HG03095 (cell line): ENCODE data around the gene STRIP1.

Experiments used
- ATAC-seq: cut with Tn5 transposase; IDR thresholded peaks from one replicate; pipeline ENCODE4 v1.9.1; 2021; ENCODE audit warnings: moderate library complexity; ENCODE audit not compliant: unreplicated experiment

STRIP1 gene

DNA sequence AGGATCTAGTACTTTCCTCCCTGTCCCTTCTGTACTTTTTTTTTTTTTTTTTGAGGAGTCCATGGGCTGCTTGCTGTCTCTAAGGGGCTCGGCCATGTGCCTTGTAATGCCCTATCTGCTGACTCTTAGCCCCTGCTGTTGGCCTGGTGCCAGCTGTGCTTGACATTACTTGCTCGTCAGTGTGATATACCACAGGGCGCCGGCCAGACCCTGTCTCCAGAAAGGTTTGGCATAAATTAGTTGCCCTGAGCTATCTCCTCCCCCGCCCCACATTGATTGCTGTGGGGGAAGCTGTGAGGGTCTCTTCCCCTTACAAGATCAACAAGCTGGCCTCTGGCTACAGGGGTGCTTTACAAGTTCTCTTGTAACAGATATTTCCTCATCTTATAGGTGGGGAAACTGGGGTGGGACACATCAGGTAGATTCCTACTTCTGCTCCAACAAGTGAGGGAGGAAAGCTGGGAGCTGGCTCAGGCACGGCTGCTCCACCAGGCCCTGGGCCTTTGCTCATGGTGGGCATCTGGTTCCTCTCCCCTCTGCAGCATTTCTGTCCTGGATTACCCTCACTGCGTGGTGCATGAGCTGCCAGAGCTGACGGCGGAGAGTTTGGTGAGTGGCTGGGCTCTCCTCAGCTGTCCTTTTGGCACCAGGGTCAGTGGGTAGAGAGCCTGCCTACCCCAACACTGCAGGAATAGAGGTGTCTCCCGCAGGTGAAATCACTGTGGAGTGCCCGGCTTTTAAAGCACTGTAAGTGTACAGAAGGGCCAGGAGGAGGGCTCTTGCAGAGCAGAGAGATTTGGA, 15.6 kb downstream of the STRIP1 start:
- ATAC-seq = no peak

DNA sequence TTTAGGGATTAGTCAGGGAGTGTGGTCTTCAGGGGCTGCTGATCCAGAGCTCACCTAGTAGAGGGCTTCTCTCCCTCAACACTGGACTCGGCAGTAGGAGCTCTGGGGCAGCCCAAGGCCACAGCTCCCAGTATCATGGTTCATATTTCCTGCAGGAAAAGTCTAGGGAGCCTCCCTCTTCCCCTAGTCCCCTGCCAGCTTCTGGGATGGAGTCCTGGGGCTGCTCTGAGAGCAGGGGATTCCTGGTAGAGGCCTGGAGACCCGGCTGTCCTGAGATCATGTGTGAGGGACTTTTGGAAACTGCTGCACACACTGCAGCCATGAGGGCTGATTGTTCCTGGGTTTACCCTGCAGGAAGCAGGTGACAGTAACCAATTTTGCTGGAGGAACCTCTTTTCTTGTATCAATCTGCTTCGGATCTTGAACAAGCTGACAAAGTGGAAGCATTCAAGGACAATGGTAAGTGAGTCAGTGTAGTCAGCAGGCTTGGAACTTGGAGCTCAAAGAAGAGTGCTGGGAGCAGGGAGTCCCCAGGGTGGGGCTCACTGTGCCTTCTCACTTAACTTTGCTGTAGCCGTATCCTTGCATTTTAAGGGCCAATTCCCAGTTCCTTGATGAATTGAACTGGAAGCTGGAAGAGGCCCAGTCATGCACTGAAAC, 16.3 kb downstream of the STRIP1 start:
- no peak for ATAC-seq

DNA sequence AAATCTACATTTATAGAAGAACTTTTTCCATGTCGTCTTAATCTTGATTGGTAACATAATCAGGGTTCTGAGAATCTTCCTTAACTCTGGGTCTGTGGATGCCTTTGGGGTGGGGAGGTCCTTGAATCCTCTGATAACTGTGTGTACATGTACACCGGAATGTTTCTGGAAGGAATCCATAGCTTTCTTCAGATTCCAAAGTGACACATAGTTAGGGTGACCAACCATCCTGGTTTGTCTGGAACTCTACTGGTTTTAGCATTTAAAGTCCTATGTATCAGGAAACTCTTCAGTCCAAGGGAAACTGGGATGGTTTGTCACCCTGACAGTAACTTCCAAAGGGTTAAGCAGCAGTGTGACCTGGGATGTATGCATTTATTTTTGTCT, 16.8 kb downstream of the STRIP1 start:
- no peak for ATAC-seq

DNA sequence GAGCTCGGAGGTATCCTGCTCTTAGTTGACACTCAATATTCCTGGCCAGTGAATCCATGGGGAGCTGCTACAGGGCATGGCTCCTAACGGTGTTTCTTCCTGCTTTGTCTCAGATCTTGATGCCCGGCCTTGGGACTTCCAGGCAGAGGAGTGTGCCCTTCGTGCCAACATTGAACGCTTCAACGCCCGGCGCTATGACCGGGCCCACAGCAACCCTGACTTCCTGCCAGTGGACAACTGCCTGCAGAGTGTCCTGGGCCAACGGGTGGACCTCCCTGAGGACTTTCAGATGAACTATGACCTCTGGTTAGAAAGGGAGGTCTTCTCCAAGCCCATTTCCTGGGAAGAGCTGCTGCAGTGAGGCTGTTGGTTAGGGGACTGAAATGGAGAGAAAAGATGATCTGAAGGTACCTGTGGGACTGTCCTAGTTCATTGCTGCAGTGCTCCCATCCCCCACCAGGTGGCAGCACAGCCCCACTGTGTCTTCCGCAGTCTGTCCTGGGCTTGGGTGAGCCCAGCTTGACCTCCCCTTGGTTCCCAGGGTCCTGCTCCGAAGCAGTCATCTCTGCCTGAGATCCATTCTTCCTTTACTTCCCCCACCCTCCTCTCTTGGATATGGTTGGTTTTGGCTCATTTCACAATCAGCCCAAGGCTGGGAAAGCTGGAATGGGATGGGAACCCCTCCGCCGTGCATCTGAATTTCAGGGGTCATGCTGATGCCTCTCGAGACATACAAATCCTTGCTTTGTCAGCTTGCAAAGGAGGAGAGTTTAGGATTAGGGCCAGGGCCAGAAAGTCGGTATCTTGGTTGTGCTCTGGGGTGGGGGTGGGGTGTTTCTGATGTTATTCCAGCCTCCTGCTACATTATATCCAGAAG, 19.4 kb downstream of the STRIP1 start:
- ATAC-seq = no peak

DNA sequence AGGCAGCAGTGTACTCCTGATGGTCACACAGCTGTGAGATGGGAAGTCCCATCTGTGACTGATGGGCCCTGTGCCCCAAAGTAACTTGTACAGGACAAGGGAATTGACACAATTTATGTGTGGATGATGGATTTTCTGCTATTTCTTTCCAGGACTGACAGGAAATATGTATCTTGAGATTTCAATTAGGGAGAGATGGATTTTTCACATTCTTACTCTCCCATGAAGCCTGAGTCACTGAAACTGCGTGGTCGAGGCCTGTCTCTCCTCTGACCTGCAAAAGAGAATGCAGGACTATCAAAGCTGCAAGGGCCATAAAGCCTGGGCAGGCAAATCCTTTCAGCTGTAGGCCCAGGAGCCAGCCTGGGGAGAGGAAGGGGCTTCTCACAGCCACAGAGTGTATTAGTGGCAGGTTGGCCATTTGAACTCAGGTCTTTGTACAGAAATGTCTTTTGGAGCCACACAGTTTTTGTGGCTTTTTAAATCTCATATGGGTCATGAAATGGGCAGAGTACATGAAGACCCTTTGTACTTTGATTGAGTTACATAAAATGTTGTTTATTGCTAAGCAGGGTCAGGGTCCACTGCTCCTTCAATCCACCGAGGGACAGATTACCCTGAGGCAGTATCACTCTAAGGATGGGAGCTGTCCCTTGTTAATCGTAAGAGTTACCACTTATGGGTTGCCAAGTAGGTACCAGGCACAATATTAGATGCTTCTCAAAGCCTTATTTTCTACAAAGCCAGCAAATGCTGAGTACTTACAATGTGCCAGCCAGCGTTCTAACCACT, 21.3 kb downstream of the STRIP1 start:
- ATAC-seq = no peak

DNA sequence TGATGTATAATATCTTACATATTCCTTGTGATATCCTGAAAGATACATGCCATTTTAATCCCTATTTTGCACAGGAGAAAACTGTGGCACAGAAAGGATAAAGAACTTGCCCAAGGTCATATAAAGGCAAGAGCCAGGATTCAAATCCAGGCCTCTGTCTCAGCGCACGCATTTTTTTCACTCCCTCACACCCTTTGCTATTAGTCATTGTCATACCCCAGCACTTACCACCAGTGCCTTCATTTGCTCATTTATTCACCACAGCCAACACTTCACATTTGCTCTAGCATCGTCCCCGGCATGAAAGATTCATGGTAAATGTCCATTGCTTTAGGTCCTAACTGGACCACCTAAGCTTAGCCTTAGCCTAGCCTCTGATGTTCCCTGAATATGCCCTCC, 21.9 kb downstream of the STRIP1 start:
- no peak for ATAC-seq

DNA sequence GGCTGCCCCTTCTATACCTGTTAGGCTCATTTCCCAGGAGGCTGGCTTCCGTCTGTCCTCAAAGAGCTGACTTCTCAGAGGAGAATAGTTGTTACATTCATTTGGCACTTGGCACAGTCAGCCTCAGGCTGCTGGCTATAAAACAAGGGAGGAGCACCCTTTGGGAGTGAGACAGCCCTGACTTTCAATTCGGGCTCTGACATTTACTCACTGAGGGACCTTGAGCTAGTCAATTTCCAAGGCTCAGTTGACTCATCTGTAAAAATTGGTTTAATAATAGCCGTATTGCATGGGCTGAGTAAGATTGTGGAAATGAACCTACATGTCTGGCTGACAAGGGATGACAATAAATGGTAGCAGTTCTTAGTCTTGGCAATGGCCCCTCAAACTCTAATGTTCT, 22.4 kb downstream of the STRIP1 start:
- no peak for ATAC-seq

DNA sequence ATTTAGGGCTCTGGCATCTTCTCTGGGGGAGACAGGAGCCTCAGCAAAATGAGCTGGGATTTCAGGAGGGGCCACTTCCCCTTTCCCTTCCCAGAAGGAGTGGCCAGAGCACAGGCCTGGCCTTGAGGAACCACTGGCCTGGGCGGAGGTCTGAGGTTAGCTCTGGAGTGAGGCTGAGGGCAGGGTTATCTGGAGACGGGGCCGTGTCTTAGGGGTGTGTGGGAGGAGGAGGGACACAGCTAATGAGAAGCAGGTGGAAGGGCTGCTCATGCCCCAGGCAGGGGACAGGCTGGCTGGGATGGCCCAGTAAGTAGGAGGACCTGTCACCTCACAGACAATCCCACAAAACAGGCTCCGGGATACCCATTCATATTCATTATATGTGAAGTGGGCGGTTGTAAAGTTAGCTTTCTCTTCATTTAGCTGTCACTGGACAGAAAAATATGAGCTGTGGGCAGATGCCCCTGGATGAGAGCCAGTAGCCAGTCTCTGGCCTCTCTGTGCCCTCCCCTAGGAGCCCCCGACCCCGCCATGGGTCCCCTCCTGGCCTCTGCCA, 23.6 kb downstream of the STRIP1 start:
- ATAC-seq = no peak

DNA sequence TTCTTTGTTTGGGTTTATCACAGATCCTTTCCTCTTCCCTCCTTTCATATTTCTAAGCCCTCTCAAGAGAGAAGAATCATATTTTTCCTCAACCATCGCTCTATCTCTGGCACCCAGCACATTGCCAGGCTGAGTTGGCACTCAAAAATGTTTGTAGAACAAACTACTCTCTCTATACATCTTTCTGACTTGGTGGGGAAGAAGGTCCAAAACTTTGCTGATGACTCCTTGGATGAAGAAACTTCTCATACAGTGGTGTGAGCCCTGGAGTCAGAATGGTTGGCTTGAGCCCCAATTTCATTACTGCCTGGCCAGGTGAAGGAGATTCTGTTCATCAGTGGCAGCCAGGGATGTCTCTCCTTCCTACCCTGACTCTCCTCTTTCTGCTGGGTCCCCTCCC, 24.2 kb downstream of the STRIP1 start:
- no peak for ATAC-seq

DNA sequence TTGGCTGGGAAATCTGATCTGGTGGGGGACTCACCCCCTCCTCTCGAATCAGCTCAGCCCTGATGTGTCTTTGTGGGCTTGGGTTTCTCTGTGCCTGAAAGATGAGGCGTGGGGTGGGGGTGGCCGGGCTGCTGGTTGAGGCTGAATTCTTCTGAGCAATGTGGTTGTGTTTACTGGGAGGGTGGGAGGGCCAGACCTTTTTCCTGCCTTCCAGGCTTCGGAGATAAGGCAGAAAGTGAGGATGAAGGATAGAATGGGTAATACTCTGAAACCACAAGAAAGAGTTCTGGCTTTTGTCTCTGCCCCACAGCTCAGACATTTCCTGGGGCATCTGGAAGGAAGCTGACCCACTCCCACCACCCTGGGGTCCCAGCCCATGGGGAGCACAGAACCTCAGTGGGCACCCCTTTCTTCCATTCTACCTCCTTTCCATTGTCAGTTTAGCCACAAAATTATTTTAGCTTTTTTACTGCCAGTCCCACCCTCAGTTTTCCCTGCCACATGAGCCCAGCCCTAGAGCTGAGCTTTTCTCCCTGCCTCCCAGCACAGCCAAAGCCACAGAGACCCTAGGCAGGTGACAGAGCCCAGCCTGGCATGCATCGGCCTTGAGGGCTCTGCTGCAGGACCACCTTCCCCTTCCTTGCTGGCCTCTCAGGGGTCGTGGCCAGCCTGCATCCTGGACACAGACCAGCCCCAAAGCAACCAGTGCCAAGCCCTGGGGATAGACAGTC, 24.9 kb downstream of the STRIP1 start:
- no peak for ATAC-seq

DNA sequence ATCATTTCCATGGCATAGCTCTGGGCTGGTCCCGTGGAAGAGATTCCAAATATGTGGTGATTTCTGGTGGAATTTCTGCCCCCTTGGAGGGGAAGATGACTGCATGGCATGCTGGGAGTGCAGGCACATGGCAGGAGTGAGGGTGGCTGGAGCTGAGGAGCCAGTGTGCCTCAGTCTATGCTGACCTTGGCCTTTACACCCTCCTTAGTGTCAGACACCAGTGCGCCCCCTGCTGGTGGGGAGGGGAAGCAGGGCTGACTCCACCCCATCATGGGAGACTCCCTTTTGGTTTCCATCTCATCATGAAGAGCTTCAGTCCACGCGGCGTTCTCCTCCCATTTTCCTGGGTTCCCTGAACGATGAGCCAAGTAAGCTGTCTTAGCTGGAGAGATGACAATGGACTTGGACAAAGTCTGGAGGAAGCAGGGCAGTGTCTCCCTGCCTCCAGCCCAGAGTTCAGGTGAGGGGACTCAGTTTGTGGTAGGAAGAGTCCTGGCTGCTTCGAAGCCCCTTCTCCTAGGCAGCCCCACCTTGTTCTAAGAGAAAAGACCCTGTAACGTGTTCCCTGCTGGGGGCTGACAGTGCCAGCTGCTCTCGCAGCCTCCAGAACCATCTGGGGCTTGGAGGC, 25.7 kb downstream of the STRIP1 start:
- ATAC-seq = no peak

DNA sequence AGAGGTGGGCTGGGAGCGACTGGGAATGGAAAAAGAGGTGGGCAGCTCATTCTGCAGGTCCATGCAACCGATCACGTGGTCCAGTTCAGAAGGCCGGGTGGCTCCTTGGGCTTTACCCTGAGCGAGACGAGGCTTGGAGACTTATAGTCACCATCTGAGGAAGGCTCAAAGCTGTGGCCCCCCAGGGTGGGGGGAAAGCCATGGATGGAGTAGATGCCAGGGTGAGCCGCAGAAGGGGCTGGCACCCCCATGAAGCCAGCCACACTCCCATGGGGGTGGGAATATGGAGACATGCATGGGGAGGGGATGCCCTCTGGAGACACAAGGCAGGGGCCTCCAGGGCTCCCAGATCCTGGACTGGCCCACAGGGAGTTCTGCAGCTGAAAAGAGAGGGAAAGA, 26.2 kb downstream of the STRIP1 start:
- ATAC-seq = no peak

DNA sequence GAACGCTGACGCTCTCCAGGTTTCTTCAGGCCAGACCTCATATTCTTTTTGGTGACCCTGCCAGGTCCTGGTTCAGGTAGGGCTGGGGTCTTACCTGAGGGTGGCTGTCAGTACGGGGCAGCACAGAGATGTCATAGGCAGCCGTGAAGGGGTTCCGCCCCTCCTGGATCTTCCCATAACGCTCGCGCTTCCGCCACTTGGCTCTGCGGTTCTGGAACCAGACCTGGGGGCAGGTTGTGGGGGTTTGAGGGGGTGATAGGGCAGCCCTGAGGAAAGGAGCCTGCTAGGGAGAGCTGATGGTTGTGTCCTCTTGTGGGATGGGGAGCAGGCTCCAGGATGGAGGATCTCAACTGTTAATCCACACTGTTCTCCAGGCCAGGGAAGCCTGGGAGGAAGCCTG, 26.9 kb downstream of the STRIP1 start:
- no peak for ATAC-seq

DNA sequence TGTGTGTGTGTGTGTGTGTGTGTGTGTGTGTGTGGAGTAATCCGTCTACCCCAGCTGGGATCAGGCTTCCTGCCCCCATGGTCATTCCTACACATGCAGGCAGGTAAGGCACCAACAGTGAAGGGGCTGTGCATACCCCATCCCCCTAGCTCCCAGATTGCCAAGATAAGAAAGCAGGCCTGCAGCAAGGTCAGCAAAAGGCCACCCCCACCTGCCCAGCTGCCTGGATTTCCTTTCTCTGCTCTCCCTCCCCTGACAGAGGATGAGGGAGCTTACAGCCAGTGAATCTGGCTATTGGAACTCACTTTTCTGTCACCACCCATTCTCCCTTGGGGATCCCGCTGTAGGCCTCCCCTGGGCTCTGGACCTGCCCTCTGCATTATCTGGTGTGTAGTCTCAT, 28.2 kb downstream of the STRIP1 start:
- no peak for ATAC-seq

DNA sequence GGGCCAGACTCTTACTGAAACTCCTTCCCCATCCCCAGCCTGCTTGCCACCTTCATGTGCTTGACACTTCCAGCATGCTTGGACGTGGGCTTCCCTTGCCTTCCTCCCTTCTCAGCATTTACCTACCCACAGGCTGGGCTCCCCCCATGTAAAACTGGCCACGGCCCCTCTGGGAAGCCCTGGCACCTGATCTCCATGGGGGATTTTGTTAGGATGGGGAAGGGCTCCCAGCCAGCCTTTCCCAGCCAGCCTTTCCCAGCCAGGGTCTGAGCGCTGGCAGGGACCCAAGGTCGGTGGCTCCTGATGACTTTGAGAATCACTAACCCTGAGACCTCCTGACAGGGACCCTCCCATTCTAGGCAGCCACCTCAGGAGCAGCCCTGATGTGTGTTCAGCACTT, 29.4 kb downstream of the STRIP1 start:
- no peak for ATAC-seq

DNA sequence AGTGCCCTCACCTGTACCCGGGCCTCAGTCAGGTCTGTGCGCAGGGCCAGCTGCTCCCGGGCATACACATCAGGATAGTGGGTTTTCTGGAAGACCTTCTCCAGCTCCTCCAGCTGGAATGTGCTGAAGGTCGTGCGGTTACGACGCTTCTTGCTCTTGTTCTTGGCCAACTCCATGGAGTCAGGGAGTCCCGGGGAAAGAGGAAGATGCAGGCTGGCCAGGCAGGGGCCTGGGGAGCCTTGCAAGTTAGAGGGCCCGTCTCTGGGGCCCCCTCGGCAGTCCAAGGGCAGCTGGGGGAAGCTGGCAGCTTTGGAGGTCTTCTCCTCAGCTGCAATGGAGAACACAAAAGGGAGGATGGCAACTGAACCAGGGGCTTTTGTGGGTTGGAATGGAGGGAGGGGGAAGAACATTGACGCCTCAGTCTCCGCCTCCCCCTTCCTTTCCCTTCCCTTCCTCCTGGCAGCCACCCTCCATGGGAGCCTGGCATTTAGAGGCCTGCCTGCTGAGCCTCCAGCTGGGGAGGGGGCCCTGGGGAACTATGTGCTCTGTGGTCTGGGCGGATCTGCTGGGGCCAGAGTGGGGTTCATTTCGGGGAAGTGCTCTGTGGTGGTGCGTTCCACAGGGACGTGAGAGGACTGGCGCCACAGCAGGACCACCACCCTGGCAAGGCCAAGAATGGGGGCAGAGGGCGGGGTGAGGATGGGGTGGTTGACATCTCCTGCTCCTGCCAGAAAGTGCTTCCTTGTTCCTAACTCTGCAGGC, 30.3 kb downstream of the STRIP1 start:
- no peak for ATAC-seq

DNA sequence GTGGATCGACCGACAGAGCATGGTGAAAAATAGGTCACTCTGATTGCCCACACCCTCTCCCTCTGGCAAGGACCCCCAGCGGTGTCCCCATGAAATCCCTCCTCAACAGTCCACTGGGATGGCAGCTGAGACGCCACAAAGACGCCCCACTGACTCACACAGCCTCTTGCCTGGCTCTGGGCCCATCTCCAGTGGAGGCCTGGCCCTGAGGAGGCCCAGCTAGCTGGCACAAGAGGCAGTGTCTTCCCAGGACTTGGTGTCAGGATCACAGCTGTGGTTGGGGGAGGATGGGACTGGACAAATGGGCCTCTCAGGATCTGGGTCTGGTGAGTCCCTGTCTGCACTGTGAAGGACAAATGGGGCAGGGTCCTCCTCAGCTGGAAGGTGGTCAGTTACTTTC, 31.4 kb downstream of the STRIP1 start:
- no peak for ATAC-seq

DNA sequence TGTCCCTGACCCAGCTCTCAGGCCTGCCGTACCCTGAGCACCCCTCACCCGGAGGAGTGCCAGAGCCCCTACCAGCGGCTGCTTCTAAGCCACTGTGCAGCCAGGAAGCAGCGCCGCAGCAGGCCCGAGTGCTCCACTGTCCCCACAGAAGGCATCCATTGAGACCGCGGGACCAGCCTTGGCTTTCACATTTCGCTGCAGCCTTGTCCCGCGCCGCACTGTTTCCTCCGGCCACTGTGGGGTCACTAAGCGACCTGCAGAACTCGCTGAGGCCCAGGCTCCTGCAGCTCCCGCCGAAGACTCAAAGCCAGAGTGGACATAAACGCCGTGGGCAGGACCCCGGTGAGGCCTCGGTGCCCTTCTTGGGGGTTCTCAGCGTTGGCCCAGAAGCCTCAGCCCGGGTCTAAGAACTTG, 33.1 kb downstream of the STRIP1 start:
- no peak for ATAC-seq
